ENCODE results near the gene SYNGAP1. TPM values are rescaled to one million over a fixed set of nuclear protein-coding genes. Genes with fewer than 3 reads are reported as not detected.
A peak's percentile ranks its signal among the peaks of the same experiment; 100 is the strongest.
"Not testable (repeated sequence)": the region's sequence is repeated elsewhere in the genome, so short reads cannot be mapped to it uniquely, and the experiment has no call there.

SYNGAP1 gene
- polyA plus RNA-seq (2012; rRNA removed), result 5.9 and 8.8 TPM in 2 replicates
- polyA plus RNA-seq (2012; cell fraction: cytosol; rRNA removed), result 3.2 and 3.9 TPM in 2 replicates
- polyA plus RNA-seq (2012; cell fraction: nucleus; rRNA removed), result 38.1 and 40.3 TPM in 2 replicates

DNA sequence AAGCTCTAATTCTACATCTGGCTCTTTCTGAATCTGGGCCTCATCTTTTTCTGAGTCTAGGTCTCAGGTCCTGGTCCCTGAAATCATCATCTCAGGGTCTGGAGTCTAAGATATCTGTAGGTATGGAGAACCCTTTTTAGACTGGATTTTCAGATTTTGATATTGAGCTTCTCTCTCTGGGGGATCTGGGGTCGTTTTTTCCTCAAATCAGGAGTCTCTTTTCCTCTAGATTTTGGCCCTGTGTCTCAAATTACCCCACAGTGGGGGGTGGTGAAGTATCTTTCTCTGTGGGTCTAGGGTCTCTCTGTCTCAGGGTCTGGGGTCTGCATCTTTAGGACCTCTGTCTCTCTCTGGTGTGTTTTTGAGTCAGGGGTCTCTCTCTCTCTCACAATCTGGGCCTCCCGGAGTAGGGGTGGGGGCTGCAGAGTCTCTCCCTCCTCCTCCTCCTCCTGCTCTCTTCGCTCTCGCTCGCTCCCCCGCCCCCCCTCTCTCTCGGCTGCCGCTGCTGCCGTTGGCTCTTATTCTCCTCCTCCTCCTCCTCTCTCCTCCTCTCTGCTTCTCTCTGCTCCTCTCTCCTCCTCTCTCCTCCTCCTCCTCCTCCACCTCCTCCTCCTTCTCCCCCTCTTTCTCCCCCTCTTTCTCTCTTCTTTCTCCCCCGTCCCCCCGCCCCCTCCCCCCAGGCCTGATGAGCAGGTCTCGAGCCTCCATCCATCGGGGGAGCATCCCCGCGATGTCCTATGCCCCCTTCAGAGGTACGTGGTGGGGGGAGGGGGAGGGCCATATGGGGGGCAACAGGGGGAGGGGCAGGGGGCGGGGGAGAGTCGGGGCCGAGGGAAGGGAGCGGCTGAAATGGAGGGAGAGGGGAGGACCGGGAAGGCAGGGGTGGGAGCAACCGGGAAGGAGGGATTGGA is at the start of gene SYNGAP1:
Gene SYNGAP1 (plus strand): TSS at position 486 of the 911 bp plus-strand sequence. CDS start 200 bp downstream, at position 686.
- Histone ChIP-seq H3K79me2 (ENCODE audit: insufficient read depth) (peaks cover 30% of the 10 kb centered on the region), H3K27me3 (ENCODE audit: insufficient read depth) (no peaks in the 10 kb centered on the region), H3K4me3 (ENCODE audit: low read depth in 2 of 2, low read length in 1 of 2) (peak within 1 kb of the TSS; percentile 11 to 43), H3K4me2 (peak within 1 kb of the TSS; percentile 82), H3K36me3 (replicated peaks in 1 of 2; ENCODE audit: control insufficient read depth in 1 of 2, insufficient read depth in 2 of 2, low read length in 1 of 2) (peaks cover 7 to 18% of the 10 kb centered on the region in 2 experiments), H3F3A (replicated peaks; ENCODE audit: insufficient read depth) (peaks cover 16% of the 10 kb centered on the region), H3K27ac (ENCODE audit: low read depth in 2 of 2, low read length in 1 of 2) (peak within 1 kb of the TSS; percentile 84 to 94), H3K9me2 (no peaks in the 10 kb centered on the region), H4K20me1 (ENCODE audit: insufficient read depth) (0 out of 2 replicates have a peak, but pooled peaks cover 5% of the 10 kb centered on the region), H3K9me3 (no peaks in the 10 kb centered on the region), H2AFZ (ENCODE audit: low read depth) (peak within 1 kb of the TSS; percentile 56; the same call in 1 of the 2 replicates), H3K4me1 (ENCODE audit: control insufficient read depth in 1 of 2, insufficient read depth in 2 of 2, low read depth in 1 of 2, low read length in 1 of 2) (peaks cover 29 to 48% of the 10 kb centered on the region in 2 experiments), H3K9ac (peak within 1 kb of the TSS; percentile 38)
- CTCF ChIA-PET, result interaction anchor here (0.8 to 2.4 kb wide), 4 partner anchors 9 to 281 kb away, joined by 3 to 12 read pairs (median 5); no protein-coding TSS in a partner anchor
- WGBS (ENCODE audit: low lambda C conversion rate), result 35% methylated on average over 22 of the region's 22 CpGs
- DNase-seq, result peak; percentile 67
- POLR2A ChIA-PET, result no interaction called here
- TF ChIP-seq RXRA (IDR thresholded peaks at IDR 0.05; ENCODE audit: borderline replicate concordance, low read depth) (no peak), POLR2AphosphoS5 (IDR thresholded peaks at IDR 0.05; ENCODE audit: low read depth, low read length) (no peak), EZH2phosphoT487 (IDR thresholded peaks at IDR 0.05; ENCODE audit: borderline replicate concordance, low read depth) (no peak), SMC3 (IDR thresholded peaks at IDR 0.05; ENCODE audit: low read depth, low read length) (no peak), USF1 (IDR thresholded peaks at IDR 0.05; ENCODE audit: borderline replicate concordance, low read depth) (no peak), GABPA (IDR thresholded peaks at IDR 0.05; ENCODE audit: low read depth) (no peak)

DNA sequence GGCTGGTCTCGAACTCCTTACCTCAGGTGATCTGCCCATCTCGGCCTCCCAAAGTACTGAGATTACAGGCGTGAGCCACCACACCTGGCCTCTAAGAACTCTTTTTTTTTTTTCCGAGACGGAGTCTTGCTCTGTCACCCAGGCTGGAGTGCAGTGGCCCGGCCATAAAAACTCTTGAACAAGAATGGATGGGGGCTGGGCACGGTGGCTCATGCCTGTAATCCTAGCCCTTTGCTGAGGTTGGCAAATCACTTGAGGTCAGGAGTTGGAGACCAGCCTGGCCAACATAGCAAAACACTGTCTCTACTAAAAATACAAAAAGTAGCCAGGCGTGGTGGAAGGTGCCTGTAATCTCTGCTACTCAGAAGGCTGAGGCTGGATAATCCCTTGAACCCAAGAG is 48.0 kb upstream of the SYNGAP1 start:
- peaks cover 8 to 10% of the 10 kb centered on the region in 2 experiments; a peak in 2 of 4 replicates for H3K4me1 ChIP-seq (ENCODE audit: control insufficient read depth in 1 of 2, insufficient read depth in 2 of 2, low read depth in 1 of 2, low read length in 1 of 2)
- H3K9ac ChIP-seq; H4K20me1 ChIP-seq (ENCODE audit: insufficient read depth); H3F3A ChIP-seq (replicated peaks; ENCODE audit: insufficient read depth); H3K9me2 ChIP-seq; H3K9me3 ChIP-seq; H3K4me3 ChIP-seq (ENCODE audit: low read depth in 2 of 2, low read length in 1 of 2); H3K27ac ChIP-seq (ENCODE audit: low read depth in 2 of 2, low read length in 1 of 2); H3K36me3 ChIP-seq (replicated peaks in 1 of 2; ENCODE audit: control insufficient read depth in 1 of 2, insufficient read depth in 2 of 2, low read length in 1 of 2); DNase-seq; H3K4me2 ChIP-seq; H3K27me3 ChIP-seq (ENCODE audit: insufficient read depth); CTCF ChIA-PET; H2AFZ ChIP-seq (ENCODE audit: low read depth); H3K79me2 ChIP-seq (ENCODE audit: insufficient read depth); POLR2A ChIA-PET: not testable (repeated sequence)
- 91% methylated on average over 8 of the region's 8 CpGs for WGBS (ENCODE audit: low lambda C conversion rate)

DNA sequence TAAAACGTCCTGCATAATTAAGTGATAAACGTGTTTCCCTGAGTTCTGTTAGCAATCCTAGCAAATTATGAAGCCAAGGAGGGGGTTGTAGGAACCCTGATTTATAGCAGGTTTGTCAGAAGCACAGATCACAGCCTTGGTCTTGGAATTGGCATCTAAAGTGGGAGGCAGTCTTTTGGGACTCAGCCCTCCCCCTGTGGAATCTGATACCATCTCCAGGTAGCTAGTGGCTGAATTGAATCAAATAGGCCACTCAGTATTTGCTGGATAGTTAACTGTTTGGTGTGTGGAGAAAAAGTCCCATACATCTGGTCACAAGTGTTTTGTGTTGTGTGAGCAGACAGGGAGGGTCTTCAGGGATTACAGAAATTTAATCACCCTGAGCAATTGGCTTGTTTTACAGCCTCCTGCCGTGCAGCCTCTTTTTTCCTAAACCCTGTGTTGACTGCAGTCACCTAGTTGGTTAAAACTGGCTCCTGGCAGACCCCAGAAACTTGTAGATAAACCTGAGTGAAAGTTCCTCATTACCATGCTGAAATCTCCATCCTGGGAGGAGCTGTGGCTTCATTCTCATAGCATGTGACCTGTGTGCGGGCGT is 47.2 kb upstream of the SYNGAP1 start:
- Histone ChIP-seq H3K4me3 (ENCODE audit: low read depth in 2 of 2, low read length in 1 of 2) (no peak overlapping the region), H3K27ac (ENCODE audit: low read depth in 2 of 2, low read length in 1 of 2) (no peak overlapping the region), H3K9me2 (no peaks in the 10 kb centered on the region), H3K4me2 (no peak overlapping the region), H3K27me3 (ENCODE audit: insufficient read depth) (no peaks in the 10 kb centered on the region), H4K20me1 (ENCODE audit: insufficient read depth) (no peaks in the 10 kb centered on the region), H3K9me3 (no peaks in the 10 kb centered on the region), H3K9ac (no peak overlapping the region), H3K79me2 (ENCODE audit: insufficient read depth) (no peaks in the 10 kb centered on the region), H3F3A (replicated peaks; ENCODE audit: insufficient read depth) (no peaks in the 10 kb centered on the region), H2AFZ (ENCODE audit: low read depth) (no peak overlapping the region), H3K4me1 (ENCODE audit: control insufficient read depth in 1 of 2, insufficient read depth in 2 of 2, low read depth in 1 of 2, low read length in 1 of 2) (peaks cover 8 to 10% of the 10 kb centered on the region in 2 experiments; a peak in 2 of 4 replicates), H3K36me3 (replicated peaks in 1 of 2; ENCODE audit: control insufficient read depth in 1 of 2, insufficient read depth in 2 of 2, low read length in 1 of 2) (no peaks in the 10 kb centered on the region)
- CTCF ChIA-PET, result no interaction called here
- TF ChIP-seq NFIC (IDR thresholded peaks at IDR 0.05; ENCODE audit: borderline replicate concordance) (no peak), RAD21 (IDR thresholded peaks at IDR 0.05; ENCODE audit: low read length) (no peak), FOXJ3 (CRISPR knock-in tag; IDR thresholded peaks at IDR 0.05) (no peak), CHD2 (IDR thresholded peaks at IDR 0.05; ENCODE audit: low read length, partially characterized antibody) (no peak), REST (IDR thresholded peaks at IDR 0.05; ENCODE audit: low read depth, low read length) (no peak), RXRA (IDR thresholded peaks at IDR 0.05; ENCODE audit: borderline replicate concordance, low read depth) (no peak), MEF2A (IDR thresholded peaks at IDR 0.05; ENCODE audit: borderline replicate concordance, low read depth) (no peak), SIN3A (IDR thresholded peaks at IDR 0.05; ENCODE audit: borderline replicate concordance, low read depth, low read length) (no peak), RFX5 (IDR thresholded peaks at IDR 0.05; ENCODE audit: low read length) (no peak), FOSL2 (IDR thresholded peaks at IDR 0.05; ENCODE audit: borderline replicate concordance, low read depth) (no peak), JUND (IDR thresholded peaks at IDR 0.05) (no peak)
- POLR2A ChIA-PET, result no interaction called here
- 45% methylated on average over 5 of the region's 5 CpGs for WGBS (ENCODE audit: low lambda C conversion rate)
- DNase-seq, result no peak

Data from SK-N-SH (cell line).